Mucosa of descending colon (tissue), 3 donors: ENCODE data around the gene THAP5. TPM values are rescaled to one million over a fixed set of nuclear protein-coding genes. Genes with fewer than 3 reads are reported as not detected.

Experiments
- ATAC-seq: fragments of 200-7000 bp; cut with Tn5 transposase; one replicate; pipeline ENCODE4 v1.9.1; 2020; ENCODE audit warnings: mild to moderate bottlenecking, moderate library complexity
- DNase-seq, 3 donors: peaks; one replicate each; pipeline ENCODE4 v3.0.0-alpha.2; 2020
- H3K36me3 ChIP-seq: fragments of 200-600 bp; one replicate; pipeline ENCODE4 v1.8.0; 2021; ENCODE audit warnings: low read depth, mild to moderate bottlenecking
- H3K4me1 ChIP-seq: fragments of 200-600 bp; one replicate; pipeline ENCODE4 v1.8.0; 2021; ENCODE audit warnings: low read depth, mild to moderate bottlenecking
- H3K4me3 ChIP-seq: fragments of 200-600 bp; one replicate; pipeline ENCODE4 v1.8.0; 2021; ENCODE audit warnings: mild to moderate bottlenecking
- H3K9me3 ChIP-seq: fragments of 200-600 bp; one replicate; pipeline ENCODE4 v1.8.0; 2021; ENCODE audit warnings: mild to moderate bottlenecking
- intact Hi-C, 2 donors: fragments of 100-400 bp; cut with DNase I in 1 of 2; cut with micrococcal nuclease in 1 of 2; formaldehyde crosslinking; loops; one replicate each; pipeline versions ENCODE4 v1.11.0 to v1.11.1; 2022; cut with DNase I, micrococcal nuclease
- total RNA-seq, 3 donors: library from RNA; stranded (reverse); fragmentation: NEBNext Ultra II Directional in 2 of 3; extraction: Animal tissue kit (Norgen Biotek cat#: 25700) in 2 of 3; gene quantifications; one replicate each; pipeline versions ENCODE4 v1.2.1 to v1.2.4, GENCODE V29; 2021 to 2023
- TF ChIP-seq, protein P1 (sequence below): fragments of 200-600 bp; IDR thresholded peaks from one replicate; pipeline ENCODE4 v1.8.0; 2022; ENCODE audit warnings: antibody characterized with exemption, mild to moderate bottlenecking
- donor health status: DM: no; HTN: no; CAD: no; lungs with moderate emphysema.
- donor health status: DM: no; HTN: no; CAD: no.
- donor health status: DM: no; HTN: yes; CAD: no.

The THAP5 gene
- total RNA-seq, 3 donors from 2014 or later: 19.6 to 26.2 (median 20.2) TPM

DNA sequence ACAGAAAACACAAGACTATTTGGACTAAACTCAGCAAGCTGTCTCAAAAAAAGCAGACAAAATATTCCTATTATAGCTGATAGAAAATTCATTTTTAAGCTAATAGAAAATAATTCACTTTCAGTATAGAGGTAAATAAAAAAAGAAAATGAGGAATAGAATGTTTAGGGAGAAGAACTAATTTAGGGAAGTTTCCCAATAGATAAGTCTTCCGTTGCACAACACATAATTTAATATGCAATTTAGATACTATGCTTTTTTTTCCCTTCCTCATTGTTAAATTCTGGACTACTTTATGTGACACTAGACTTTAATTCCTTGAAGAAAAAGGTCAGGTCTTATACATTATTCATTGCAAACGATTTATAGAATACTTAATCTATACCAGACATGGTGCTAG is 53.9 kb downstream of the THAP5 start:
- H3K36me3 ChIP-seq: no peaks in the 10 kb centered on the region
- ATAC-seq: no peak

DNA sequence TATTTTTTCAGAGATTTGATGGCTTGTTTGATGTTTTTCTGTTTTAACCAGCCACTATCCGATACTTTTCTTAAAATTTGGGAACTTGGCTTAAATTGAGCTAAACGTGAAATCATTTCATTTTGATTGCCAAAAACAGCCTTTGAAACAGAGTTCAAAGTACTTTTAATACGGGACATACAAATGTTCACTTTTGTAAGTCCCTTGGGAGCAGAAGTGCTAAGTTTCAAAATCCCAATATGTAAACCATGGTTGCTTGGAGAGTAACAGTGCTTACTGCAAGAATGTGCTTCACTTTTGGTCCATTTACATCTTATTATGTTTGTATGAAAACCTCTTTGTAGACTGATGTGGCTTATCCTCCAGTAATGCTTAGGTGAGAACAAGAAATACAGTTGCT is 54.5 kb downstream of the THAP5 start:
- DNase-seq (no peak), ATAC-seq (no peak)
- no peaks in the 10 kb centered on the region for H3K9me3 ChIP-seq
- intact Hi-C loops: no loop called here
- no peaks in the 10 kb centered on the region for H3K36me3 ChIP-seq
- no peaks in the 10 kb centered on the region for H3K4me1 ChIP-seq
- no peak overlapping the region for H3K4me3 ChIP-seq
- TF ChIP-seq, protein P1, sequence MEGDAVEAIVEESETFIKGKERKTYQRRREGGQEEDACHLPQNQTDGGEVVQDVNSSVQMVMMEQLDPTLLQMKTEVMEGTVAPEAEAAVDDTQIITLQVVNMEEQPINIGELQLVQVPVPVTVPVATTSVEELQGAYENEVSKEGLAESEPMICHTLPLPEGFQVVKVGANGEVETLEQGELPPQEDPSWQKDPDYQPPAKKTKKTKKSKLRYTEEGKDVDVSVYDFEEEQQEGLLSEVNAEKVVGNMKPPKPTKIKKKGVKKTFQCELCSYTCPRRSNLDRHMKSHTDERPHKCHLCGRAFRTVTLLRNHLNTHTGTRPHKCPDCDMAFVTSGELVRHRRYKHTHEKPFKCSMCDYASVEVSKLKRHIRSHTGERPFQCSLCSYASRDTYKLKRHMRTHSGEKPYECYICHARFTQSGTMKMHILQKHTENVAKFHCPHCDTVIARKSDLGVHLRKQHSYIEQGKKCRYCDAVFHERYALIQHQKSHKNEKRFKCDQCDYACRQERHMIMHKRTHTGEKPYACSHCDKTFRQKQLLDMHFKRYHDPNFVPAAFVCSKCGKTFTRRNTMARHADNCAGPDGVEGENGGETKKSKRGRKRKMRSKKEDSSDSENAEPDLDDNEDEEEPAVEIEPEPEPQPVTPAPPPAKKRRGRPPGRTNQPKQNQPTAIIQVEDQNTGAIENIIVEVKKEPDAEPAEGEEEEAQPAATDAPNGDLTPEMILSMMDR: no peak

More for the DNA sequence above, 53.9 kb downstream of the THAP5 start:
- no peaks in the 10 kb centered on the region for H3K4me1 ChIP-seq
- DNase-seq: no peak
- TF ChIP-seq, protein P1: no peak
- intact Hi-C loops: no loop called here
- no peaks in the 10 kb centered on the region for H3K9me3 ChIP-seq
- H3K4me3 ChIP-seq: no peak overlapping the region

Other genes starting within 250 kb of the THAP5 start
- gene NRCAM, start 113.3 kb downstream of the THAP5 start, total RNA-seq: 1 to 10 TPM; 1.0 to 3.4 (median 2.3) TPM
- gene PNPLA8, start 43.6 kb downstream of the THAP5 start, total RNA-seq: 10 to 100 TPM; 20.8 to 32.3 (median 23.4) TPM
- 10 to 100 TPM; 13.2 to 19.2 (median 16.6) TPM for gene DNAJB9, start 168 bp upstream of the THAP5 start, total RNA-seq